ENCODE results near the gene STRIP2. TPM values are rescaled to one million over a fixed set of nuclear protein-coding genes. Genes with fewer than 3 reads are reported as not detected.
A peak's percentile ranks its signal among the peaks of the same experiment; 100 is the strongest.

Gene STRIP2
- total and polyA plus RNA-seq, 9 of the 15 experiments (the other 6 are each of a cell fraction or from before 2014, with no cell fraction given): 10.1 to 81.8 (median 42.3) TPM

DNA sequence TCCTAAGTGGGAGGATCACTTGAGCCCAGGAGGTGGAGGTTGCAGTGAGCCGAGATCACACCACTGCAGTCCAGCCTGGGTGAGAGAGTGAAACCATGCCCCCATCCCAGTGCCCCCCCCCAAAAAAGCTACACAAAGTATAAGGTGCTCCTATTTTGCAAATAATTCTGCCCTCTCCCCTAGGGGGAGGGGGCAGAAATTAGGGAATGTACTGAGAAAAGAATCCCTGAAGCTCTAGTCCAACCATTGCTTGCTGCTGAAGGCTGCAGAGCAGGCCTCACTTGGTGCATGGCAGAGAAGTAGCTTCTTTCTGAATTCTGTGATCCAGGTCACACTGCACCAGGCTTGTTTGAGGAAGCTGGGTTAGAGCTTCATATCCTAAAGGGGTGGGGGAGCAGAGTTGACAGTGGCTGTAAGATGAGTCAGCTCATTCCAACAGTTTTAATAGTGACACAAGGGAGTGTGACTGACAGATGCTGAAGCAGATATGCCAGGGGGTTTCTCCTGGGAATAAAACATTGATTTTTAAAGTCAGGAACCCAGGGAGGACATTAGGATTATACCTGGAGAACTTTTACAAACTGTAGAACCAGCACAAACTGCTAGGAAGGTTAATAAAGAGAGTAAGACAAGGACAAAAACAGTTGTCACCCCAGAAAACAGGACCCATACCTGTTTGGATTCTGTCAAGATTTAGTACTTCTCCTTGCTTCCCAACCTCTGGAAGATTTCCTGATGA is 32.8 kb upstream of the STRIP2 start (continued):
- TF ChIP-seq, protein P1, sequence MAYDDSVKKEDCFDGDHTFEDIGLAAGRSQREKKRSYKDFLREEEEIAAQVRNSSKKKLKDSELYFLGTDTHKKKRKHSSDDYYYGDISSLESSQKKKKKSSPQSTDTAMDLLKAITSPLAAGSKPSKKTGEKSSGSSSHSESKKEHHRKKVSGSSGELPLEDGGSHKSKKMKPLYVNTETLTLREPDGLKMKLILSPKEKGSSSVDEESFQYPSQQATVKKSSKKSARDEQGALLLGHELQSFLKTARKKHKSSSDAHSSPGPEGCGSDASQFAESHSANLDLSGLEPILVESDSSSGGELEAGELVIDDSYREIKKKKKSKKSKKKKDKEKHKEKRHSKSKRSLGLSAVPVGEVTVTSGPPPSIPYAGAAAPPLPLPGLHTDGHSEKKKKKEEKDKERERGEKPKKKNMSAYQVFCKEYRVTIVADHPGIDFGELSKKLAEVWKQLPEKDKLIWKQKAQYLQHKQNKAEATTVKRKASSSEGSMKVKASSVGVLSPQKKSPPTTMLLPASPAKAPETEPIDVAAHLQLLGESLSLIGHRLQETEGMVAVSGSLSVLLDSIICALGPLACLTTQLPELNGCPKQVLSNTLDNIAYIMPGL (CRISPR knock-in tag; IDR thresholded peaks at IDR 0.05): no peak
- TF ChIP-seq, protein P2, sequence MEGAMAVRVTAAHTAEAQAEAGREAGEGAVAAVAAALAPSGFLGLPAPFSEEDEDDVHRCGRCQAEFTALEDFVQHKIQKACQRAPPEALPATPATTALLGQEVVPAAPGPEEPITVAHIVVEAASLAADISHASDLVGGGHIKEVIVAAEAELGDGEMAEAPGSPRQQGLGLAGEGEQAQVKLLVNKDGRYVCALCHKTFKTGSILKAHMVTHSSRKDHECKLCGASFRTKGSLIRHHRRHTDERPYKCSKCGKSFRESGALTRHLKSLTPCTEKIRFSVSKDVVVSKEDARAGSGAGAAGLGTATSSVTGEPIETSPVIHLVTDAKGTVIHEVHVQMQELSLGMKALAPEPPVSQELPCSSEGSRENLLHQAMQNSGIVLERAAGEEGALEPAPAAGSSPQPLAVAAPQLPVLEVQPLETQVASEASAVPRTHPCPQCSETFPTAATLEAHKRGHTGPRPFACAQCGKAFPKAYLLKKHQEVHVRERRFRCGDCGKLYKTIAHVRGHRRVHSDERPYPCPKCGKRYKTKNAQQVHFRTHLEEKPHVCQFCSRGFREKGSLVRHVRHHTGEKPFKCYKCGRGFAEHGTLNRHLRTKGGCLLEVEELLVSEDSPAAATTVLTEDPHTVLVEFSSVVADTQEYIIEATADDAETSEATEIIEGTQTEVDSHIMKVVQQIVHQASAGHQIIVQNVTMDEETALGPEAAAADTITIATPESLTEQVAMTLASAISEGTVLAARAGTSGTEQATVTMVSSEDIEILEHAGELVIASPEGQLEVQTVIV (CRISPR knock-in tag; IDR thresholded peaks at IDR 0.05; ENCODE audit: borderline replicate concordance): no peak
- TF ChIP-seq IRF2 (CRISPR knock-in tag; IDR thresholded peaks at IDR 0.05) (no peak), NBN (IDR thresholded peaks at IDR 0.05; ENCODE audit: low read depth) (no peak), RAD51 (IDR thresholded peaks at IDR 0.05; ENCODE audit: borderline replicate concordance, low read depth) (no peak), RBBP5 (IDR thresholded peaks at IDR 0.05; ENCODE audit: borderline replicate concordance, insufficient read depth, low read length, poor library complexity, severe bottlenecking) (peak; percentile 86), BCL6 (CRISPR knock-in tag; IDR thresholded peaks at IDR 0.05) (no peak), DACH1 (IDR thresholded peaks at IDR 0.05; ENCODE audit: partially characterized antibody) (no peak), MAZ (CRISPR knock-in tag; conservative IDR thresholded peaks at IDR 0.05 in 1 of 2, IDR thresholded peaks at IDR 0.05 in 1 of 2) (peak; percentile 56 to 68; a peak in 3 of 4 replicates), HMG20B (CRISPR knock-in tag; IDR thresholded peaks at IDR 0.05) (no peak), FOXK1 (CRISPR knock-in tag; IDR thresholded peaks at IDR 0.05; ENCODE audit: borderline replicate concordance) (no peak)
- TF ChIP-seq, protein P3, sequence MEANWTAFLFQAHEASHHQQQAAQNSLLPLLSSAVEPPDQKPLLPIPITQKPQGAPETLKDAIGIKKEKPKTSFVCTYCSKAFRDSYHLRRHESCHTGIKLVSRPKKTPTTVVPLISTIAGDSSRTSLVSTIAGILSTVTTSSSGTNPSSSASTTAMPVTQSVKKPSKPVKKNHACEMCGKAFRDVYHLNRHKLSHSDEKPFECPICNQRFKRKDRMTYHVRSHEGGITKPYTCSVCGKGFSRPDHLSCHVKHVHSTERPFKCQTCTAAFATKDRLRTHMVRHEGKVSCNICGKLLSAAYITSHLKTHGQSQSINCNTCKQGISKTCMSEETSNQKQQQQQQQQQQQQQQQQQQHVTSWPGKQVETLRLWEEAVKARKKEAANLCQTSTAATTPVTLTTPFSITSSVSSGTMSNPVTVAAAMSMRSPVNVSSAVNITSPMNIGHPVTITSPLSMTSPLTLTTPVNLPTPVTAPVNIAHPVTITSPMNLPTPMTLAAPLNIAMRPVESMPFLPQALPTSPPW (CRISPR knock-in tag; IDR thresholded peaks at IDR 0.05): peak; percentile 79
- TF ChIP-seq, protein P4, sequence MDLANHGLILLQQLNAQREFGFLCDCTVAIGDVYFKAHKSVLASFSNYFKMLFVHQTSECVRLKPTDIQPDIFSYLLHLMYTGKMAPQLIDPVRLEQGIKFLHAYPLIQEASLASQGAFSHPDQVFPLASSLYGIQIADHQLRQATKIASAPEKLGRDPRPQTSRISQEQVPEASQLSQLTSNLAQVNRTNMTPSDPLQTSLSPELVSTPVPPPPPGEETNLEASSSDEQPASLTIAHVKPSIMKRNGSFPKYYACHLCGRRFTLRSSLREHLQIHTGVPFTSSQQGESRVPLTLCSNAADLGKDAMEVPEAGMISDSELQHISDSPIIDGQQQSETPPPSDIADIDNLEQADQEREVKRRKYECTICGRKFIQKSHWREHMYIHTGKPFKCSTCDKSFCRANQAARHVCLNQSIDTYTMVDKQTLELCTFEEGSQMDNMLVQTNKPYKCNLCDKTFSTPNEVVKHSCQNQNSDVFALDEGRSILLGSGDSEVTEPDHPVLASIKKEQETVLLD (IDR thresholded peaks at IDR 0.05): no peak

Data from K562 (cell line).